GM12891 (cell line): ENCODE results near the gene GBF1.
A peak's percentile ranks its signal among the peaks of the same experiment; 100 is the strongest.
"Not testable (repeated sequence)": the region's sequence is repeated elsewhere in the genome, so short reads cannot be mapped to it uniquely, and the experiment has no call there.

Experiments used
- DNase-seq: peaks from one replicate; pipeline ENCODE4 v3.0.0; 2011; ENCODE audit warnings: low spot score; ENCODE audit not compliant: insufficient read length
- FAIRE-seq: peaks from 2 replicates; lab custom pipeline; 2011; peaks lifted over from hg19 to GRCh38; lab: Jason Lieb, UNC
- PAX5 ChIP-seq: IDR thresholded peaks from 2 replicates; pipeline ENCODE4 v1.6.1; 2011; ENCODE audit warnings: low read length, moderate library complexity, mild to moderate bottlenecking; ENCODE audit not compliant: insufficient read depth, severe bottlenecking
- POLR2A ChIP-seq: IDR thresholded peaks from 2 replicates; pipeline ENCODE4 v1.6.1; 2011; ENCODE audit warnings: low read depth, low read length, control low read depth
- POLR2AphosphoS5 ChIP-seq: IDR thresholded peaks from 2 replicates; pipeline ENCODE4 v1.6.1; 2011; ENCODE audit warnings: low read depth, low read length, control low read depth
- POU2F2 ChIP-seq: IDR thresholded peaks from 2 replicates; pipeline ENCODE4 v1.6.1; 2011; ENCODE audit warnings: low read depth, mild to moderate bottlenecking, control low read depth, low read length, moderate library complexity
- SPI1 ChIP-seq: IDR thresholded peaks from 2 replicates; pipeline ENCODE4 v1.6.1; 2011; ENCODE audit warnings: low read depth, low read length, control low read depth
- TAF1 ChIP-seq: IDR thresholded peaks from 2 replicates; pipeline ENCODE4 v1.6.1; 2011; ENCODE audit warnings: low read depth, low read length, control low read depth

The GBF1 gene

DNA sequence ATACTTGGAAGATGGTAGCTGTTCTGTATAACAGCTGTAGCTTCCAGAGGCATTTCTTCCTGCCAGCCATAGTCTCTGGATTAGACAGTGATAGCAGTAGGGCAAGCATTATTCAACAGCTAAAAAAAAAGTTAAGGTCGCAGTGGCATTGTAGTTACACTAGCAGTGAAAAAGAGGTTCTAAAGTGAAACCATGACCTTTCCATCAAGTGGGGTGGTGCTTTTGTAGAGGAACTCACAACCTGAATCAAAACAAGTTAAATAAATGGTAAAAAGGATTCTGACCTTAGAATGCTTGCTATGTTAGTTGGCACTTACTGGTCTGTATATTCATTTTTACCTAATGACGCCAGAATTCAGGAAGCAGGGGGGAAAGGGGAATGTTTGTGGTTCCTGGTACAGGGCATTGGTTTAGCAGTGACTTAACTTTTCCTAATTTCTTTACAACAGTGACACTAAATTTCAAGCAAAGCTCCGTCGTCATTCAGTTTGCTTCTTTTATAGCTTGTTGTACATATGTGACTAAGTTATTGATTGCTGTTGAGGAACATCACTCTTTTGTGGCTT is 55.0 kb downstream of the GBF1 start:
- no peak for TF ChIP-seq PAX5
- TF ChIP-seq TAF1 = no peak

DNA sequence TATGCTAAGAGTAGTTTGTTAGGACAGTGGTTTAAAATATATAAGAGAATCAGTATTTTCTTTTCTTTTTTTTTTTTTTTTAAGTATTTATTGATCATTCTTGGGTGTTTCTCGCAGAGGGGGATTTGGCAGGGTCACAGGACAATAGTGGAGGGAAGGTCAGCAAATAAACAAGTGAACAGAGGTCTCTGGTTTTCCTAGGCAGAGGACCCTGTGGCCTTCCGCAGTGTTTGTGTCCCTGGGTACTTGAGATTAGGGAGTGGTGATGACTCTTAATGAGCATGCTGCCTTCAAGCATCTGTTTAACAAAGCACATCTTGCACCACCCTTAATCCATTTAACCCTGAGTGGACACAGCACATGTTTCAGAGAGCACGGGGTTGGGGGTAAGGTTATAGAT is 55.6 kb downstream of the GBF1 start:
- not testable (repeated sequence) for FAIRE-seq, DNase-seq

More for the DNA sequence above, 55.0 kb downstream of the GBF1 start:
- FAIRE-seq (no peak), DNase-seq (no peak)

DNA sequence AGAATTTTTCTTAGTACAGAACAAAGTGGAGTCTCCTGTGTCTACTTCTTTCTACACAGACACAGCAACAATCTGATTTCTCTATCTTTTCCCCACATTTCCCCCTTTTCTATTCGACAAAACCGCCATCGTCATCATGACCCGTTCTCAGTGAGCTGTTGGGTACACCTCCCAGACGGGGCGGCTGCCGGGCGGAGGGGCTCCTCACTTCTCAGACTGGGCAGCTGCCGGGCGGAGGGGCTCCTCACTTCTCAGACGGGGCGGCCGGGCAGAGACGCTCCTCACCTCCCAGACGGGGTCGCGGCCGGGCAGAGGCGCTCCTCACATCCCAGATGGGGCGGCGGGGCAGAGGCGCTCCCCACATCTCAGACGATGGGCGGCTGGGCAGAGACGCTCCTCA is 56.0 kb downstream of the GBF1 start:
- FAIRE-seq, DNase-seq: not testable (repeated sequence)

DNA sequence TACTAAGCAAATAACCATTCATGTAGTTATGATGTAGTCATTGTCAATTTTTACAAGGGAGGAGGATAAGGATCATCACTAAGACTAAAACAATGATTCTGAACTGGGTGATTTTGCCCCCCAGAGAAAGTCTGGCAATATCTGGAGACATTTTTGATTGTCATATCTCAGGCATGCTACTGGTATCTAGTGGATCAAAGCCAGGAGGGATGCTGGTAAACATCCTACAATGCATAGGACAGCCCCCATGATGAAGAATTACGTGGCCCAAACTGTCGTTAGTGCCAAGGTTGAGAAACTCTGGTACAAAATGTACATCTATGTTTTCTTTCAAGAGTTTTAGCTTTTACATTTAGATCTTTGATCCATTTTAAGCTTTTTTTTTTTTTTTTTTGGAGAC is 57.3 kb downstream of the GBF1 start:
- FAIRE-seq (peak; percentile 9), DNase-seq (no peak)
- no peak for TF ChIP-seq PAX5

DNA sequence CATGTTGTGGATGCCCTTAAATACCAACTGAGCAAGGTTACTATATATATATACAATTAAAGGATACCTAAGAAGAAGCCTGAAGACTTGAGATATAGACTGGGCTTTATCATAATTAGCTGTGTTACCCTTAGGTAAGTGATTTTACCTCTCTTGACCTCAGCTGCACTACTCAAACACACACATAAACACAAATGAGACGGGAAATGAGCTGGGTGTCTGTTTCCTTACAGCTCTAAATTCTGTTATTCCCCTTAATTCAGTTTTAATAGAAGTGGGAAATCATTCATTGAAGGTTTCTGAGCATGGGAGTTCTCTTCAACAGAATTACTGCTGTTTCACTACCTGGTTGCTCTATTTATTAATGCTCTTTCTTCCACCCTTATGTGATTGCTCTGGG is 60.7 kb downstream of the GBF1 start:
- TF ChIP-seq POLR2A = no peak
- no peak for TF ChIP-seq POLR2AphosphoS5
- TF ChIP-seq PAX5 = no peak
- no peak for TF ChIP-seq TAF1
- no peak for TF ChIP-seq SPI1
- TF ChIP-seq POU2F2 = no peak
- FAIRE-seq = no peak
- DNase-seq = no peak

DNA sequence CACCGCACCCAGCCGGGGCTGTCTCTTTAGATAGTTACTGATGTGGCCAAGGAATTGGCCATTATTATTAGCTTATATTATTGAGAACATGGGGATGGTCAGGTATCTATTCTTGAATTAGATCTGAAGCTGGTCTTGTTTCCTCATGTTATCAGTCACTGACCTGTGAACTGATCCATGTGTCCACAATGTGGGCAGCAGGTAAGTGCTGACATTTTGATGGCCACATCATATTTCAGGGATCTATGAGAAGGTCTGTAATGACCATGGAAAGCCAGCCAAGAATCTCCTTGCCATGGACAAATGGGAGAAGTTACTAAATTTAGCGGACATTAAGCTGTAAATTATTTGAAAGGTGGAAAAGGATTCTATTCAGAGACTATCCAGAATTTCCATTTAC is 61.4 kb downstream of the GBF1 start:
- FAIRE-seq = peak; percentile 73
- TF ChIP-seq TAF1 = no peak
- TF ChIP-seq PAX5 = no peak
- TF ChIP-seq POU2F2 = no peak
- no peak for TF ChIP-seq SPI1
- DNase-seq = no peak

DNA sequence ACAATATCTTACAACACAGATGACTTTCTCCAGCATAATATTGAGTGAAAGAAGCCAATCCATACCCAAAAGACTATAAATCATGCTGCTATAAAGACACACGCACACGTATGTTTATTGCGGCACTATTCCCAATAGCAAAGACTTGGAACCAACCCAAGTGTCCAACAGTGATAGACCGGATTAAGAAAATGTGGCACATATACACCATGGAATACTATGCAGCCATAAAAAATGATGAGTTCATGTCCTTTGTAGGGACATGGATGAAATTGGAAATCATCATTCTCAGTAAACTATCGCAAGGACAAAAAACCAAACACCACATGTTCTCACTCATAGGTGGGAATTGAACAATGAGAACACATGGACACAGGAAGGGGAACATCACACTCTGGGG is 63.0 kb downstream of the GBF1 start:
- DNase-seq, FAIRE-seq: not testable (repeated sequence)

DNA sequence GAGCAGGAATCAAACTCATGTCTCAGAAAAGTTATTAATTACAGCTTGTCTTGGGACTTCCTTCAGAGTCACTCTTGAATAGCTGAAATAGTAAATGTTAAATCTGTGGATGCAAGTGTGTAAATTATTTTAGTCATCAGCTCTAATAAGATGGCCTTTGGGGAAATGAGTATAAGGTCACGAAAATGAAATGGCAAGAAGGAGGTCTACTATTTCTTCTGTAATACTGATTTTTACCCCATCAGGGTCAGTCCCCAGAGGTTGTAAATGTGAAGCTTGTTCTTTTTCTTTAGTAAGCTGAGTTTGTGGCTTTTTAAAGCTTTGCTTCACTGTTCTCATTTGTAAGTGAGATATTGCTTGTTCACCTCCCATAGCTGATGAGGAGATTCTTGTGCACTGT is 63.9 kb downstream of the GBF1 start:
- no peak for DNase-seq
- no peak for TF ChIP-seq POLR2AphosphoS5
- no peak for TF ChIP-seq POU2F2
- no peak for TF ChIP-seq PAX5
- no peak for TF ChIP-seq POLR2A
- TF ChIP-seq TAF1 = no peak
- no peak for TF ChIP-seq SPI1
- FAIRE-seq = no peak

DNA sequence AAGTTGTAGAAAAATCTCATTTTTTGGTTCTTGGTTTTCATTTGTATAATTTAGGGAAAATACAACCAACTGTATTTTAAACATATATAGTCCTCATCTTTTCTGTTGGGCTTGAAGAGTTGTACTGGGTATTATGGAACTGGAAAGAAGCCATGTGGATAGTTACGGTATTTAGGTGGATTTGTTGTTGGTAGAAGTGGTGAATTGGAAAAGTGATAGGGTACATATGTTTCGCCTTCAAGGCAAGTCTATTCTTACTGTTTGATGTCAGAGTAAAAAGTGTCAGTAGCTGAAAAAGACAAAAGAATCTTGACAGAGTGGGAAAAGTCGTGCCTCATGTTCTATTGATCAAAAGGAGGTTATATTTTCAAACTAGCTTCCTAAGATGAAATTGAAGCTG is 64.6 kb downstream of the GBF1 start:
- FAIRE-seq (no peak), DNase-seq (no peak)
- TF ChIP-seq POLR2AphosphoS5 (no peak), TAF1 (no peak), POLR2A (no peak), POU2F2 (no peak), PAX5 (no peak), SPI1 (no peak)

DNA sequence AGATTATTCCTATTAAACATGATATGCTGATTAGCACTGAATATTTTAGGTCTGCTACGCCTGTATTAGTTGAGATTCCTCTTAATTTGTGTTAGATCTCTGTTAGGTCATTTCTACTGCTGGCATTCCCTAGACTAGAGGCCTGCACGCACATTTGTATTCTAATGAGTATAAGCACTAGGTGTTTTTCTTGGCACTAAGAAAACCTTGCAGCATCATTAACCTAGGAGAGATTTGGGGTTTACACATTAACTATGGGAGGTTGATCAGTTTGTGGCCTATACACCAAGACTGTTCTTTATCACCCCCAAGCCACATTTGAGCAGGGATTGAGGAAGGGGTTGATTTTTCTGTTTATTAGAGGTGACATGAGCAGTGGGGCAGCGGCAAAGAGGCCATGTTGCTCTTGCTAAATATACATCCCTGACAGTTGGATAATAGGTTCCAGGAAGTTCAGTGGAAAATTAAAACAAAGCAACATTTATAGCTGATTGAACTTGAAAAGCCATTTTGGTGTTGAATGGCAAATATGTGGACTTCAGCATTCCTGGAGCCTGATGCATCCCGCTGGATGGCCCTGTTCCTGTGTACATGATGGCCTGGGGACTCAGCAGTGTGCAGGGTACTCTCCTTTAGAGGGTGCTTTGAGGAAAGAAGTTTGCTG is 65.2 kb downstream of the GBF1 start:
- FAIRE-seq (no peak), DNase-seq (no peak)
- TF ChIP-seq TAF1 (no peak), POLR2AphosphoS5 (no peak), PAX5 (no peak), SPI1 (no peak), POLR2A (no peak), POU2F2 (no peak)

DNA sequence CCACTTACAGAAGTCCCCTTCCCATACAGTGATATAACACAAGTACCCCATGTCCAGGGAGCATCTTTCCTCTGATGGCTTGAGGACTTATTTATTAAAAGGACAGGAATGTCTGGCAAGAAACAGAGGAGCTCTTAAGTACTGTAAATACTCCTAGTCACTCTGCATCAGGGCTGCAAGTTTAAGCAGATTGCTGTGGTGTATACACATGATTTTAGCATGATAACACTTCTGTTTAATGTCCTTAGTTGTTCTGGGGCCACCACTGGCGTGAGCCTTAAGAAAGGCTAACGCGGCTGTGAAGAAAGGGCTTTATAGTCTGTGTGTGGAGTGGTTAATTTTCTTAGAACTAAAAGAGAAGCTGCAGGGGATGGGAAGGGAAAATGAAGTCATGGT is 65.7 kb downstream of the GBF1 start:
- DNase-seq = no peak
- no peak for TF ChIP-seq PAX5
- TF ChIP-seq POLR2AphosphoS5 = no peak
- TF ChIP-seq POLR2A = no peak
- no peak for TF ChIP-seq SPI1
- no peak for TF ChIP-seq POU2F2
- no peak for TF ChIP-seq TAF1

More for the DNA sequence above, 65.7 kb downstream of the GBF1 start:
- no peak for FAIRE-seq
